CD14-positive monocyte (primary cell): ENCODE measurements around the gene KMT2E. TPM values are rescaled to one million over a fixed set of nuclear protein-coding genes. Genes with fewer than 3 reads are reported as not detected.

ENCODE experiments used
- DNase-seq, 3 donors: peaks; one replicate each; pipeline ENCODE4 v3.0.0-alpha.2; 2011 to 2022
- H2AFZ ChIP-seq: 2 replicates; pipeline ENCODE4 v1.6.0; 2012; ENCODE audit warnings: mild to moderate bottlenecking, low read depth, low read length, inconsistent platforms; ENCODE audit not compliant: insufficient read depth, poor library complexity, severe bottlenecking
- H3K27ac ChIP-seq, 2 donors: 1 replicate in 1 of 2; 2 replicates in 1 of 2; pipeline ENCODE4 v1.5.1; 2012 to 2013; ENCODE audit warnings: low read length in 2 of 2, control low read depth in 1 of 2, inconsistent platforms in 1 of 2, low read depth in 1 of 2, mild to moderate bottlenecking in 1 of 2
- H3K27me3 ChIP-seq, 2 donors: one replicate each; pipeline versions ENCODE4 v1.6.0 to v1.6.1; 2011 to 2013; ENCODE audit warnings: low read length in 2 of 2; ENCODE audit not compliant: control insufficient read depth in 2 of 2, insufficient read depth in 2 of 2
- H3K36me3 ChIP-seq, 2 donors: replicated peaks in 1 of 2; 1 replicate in 1 of 2; 2 replicates in 1 of 2; pipeline versions ENCODE4 v1.5.1 to v1.6.1; 2012 to 2013; ENCODE audit warnings: low read length in 2 of 2, control low read depth in 1 of 2, inconsistent platforms in 1 of 2, mild to moderate bottlenecking in 1 of 2; ENCODE audit not compliant: insufficient read depth in 2 of 2, control insufficient read depth in 1 of 2
- H3K4me1 ChIP-seq, 2 donors: 1 replicate in 1 of 2; 2 replicates in 1 of 2; pipeline versions ENCODE4 v1.5.1 to v1.6.1; 2012 to 2013; ENCODE audit warnings: low read length in 2 of 2, control low read depth in 1 of 2, inconsistent platforms in 1 of 2, mild to moderate bottlenecking in 1 of 2, moderate library complexity in 1 of 2; ENCODE audit not compliant: insufficient read depth in 2 of 2, control insufficient read depth in 1 of 2
- H3K4me2 ChIP-seq: replicated peaks from 2 replicates; pipeline ENCODE3; 2012; ENCODE audit warnings: low read length, moderate library complexity, mild to moderate bottlenecking; ENCODE audit not compliant: poor library complexity, severe bottlenecking; ENCODE audit errors: extremely low read depth
- H3K4me3 ChIP-seq, 3 experiments: fragments of 200-600 bp in 1 of 3; sonication (generic) in 1 of 3; replicated peaks in 1 of 3; 1 replicate in 2 of 3; 2 replicates in 1 of 3; pipeline ENCODE4 v1.5.1; 2011 to 2013; ENCODE audit warnings: low read length in 3 of 3, mild to moderate bottlenecking in 3 of 3, control low read depth in 2 of 3, low read depth in 2 of 3, inconsistent platforms in 1 of 3, moderate library complexity in 1 of 3
- H3K79me2 ChIP-seq: 2 replicates; pipeline ENCODE4 v1.6.0; 2012; ENCODE audit warnings: mild to moderate bottlenecking, control low read depth, inconsistent platforms, low read length, moderate library complexity; ENCODE audit not compliant: insufficient read depth
- H3K9ac ChIP-seq: 2 replicates; pipeline ENCODE4 v1.6.0; 2017; ENCODE audit warnings: low read length, mild to moderate bottlenecking; ENCODE audit not compliant: insufficient read depth, poor library complexity, severe bottlenecking
- H3K9me3 ChIP-seq, 2 donors: replicated peaks in 1 of 2; 1 replicate in 1 of 2; 2 replicates in 1 of 2; pipeline versions ENCODE4 v1.5.1 to v1.6.1; 2012 to 2013; ENCODE audit warnings: low read length in 2 of 2, control low read depth in 1 of 2; ENCODE audit not compliant: control insufficient read depth in 1 of 2, insufficient read depth in 1 of 2
- H4K20me1 ChIP-seq: 2 replicates; pipeline ENCODE4 v1.6.0; 2012; ENCODE audit warnings: mild to moderate bottlenecking, low read length, control low read depth, moderate library complexity; ENCODE audit not compliant: insufficient read depth
- H3K27ac Mint-ChIP-seq, 7 donors: one replicate each; pipeline ENCODE4 v1.8.0; 2020; ENCODE audit warnings: mild to moderate bottlenecking in 7 of 7, mixed read lengths in 7 of 7, moderate library complexity in 6 of 7, inconsistent platforms in 2 of 7
- H3K27me3 Mint-ChIP-seq, 3 donors: one replicate each; pipeline ENCODE4 v1.8.0; 2021 to 2022; ENCODE audit warnings: low read depth in 3 of 3, mild to moderate bottlenecking in 3 of 3, mixed read lengths in 3 of 3, moderate library complexity in 3 of 3, inconsistent platforms in 1 of 3
- H3K36me3 Mint-ChIP-seq, 2 donors: one replicate each; pipeline ENCODE4 v1.8.0; 2020; ENCODE audit warnings: mixed read lengths in 2 of 2, inconsistent platforms in 1 of 2, mild to moderate bottlenecking in 1 of 2
- H3K4me1 Mint-ChIP-seq: one replicate; pipeline ENCODE4 v1.8.0; 2020; ENCODE audit warnings: mild to moderate bottlenecking, mixed read lengths
- H3K4me3 Mint-ChIP-seq, 2 donors: one replicate each; pipeline ENCODE4 v1.8.0; 2020; ENCODE audit warnings: mild to moderate bottlenecking in 2 of 2, mixed read lengths in 2 of 2, moderate library complexity in 1 of 2
- H3K9me3 Mint-ChIP-seq, 7 donors: one replicate each; pipeline ENCODE4 v1.8.0; 2020 to 2022; ENCODE audit warnings: mixed read lengths in 7 of 7, mild to moderate bottlenecking in 6 of 7, moderate library complexity in 6 of 7, inconsistent platforms in 2 of 7
- WGBS: methylation state at CpG from one replicate; pipeline ENCODE4 v1.1.5; 2013; ENCODE audit warnings: missing lambda C conversion rate; ENCODE audit not compliant: insufficient coverage; 5-methylcytosine and 5-hydroxymethylcytosine counted together
- intact Hi-C, 2 donors: fragments of 100-400 bp; cut with micrococcal nuclease; formaldehyde crosslinking; loops; one replicate each; pipeline versions ENCODE4 v1.15.0 to v1.15.1; 2023
- polyA plus RNA-seq, 3 donors: library from polyadenylated mRNA; depleted of rRNA in 1 of 3; unstranded in 2 of 3; stranded (reverse) in 1 of 3; fragments of 300-500 nt in 2 of 3; fragments of >200 nt in 1 of 3; fragmentation: Illumina TruSeq in 2 of 3; gene quantifications; 1 replicate in 2 of 3; 2 replicates in 1 of 3; pipeline ENCODE4 v1.2.3, GENCODE V29; 2012 to 2021
- TF ChIP-seq, protein P1 (sequence below): fragments of 200-600 bp; IDR thresholded peaks from one replicate; pipeline ENCODE4 v1.8.0; 2022; ENCODE audit warnings: antibody characterized with exemption, mild to moderate bottlenecking

Gene KMT2E
- polyA plus RNA-seq, 3 donors = 21.5 to 58.0 (median 33.1) TPM

DNA sequence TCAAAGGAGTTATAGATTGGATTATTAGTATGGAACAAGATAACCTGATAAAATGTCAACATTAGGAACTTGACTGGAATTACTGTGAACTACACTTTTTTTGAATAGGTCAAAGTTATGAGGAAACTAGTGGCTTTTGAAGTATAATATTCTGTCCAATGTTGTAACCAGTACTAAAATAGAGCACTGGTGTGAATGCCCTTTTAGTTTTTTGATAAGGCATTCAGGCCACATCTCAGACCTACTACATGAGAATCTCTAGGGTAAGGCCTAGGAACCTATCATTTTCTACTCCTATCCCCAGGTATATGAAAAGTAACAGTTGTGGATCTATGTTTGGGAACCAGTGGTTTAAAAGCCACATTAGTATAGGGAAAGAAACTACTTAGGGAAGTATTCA lies 16.4 kb downstream of the KMT2E start:
- DNase-seq = no peak
- peaks cover 0 to 3% (median 0%) of the 10 kb centered on the region in 7 donors for H3K9me3 Mint-ChIP-seq
- H3K4me3 Mint-ChIP-seq = no peak overlapping the region
- H3K4me1 Mint-ChIP-seq = peaks cover 50% of the 10 kb centered on the region
- no peak overlapping the region for H3K9ac ChIP-seq
- H3K27ac Mint-ChIP-seq = no peak overlapping the region
- H2AFZ ChIP-seq = no peak overlapping the region
- TF ChIP-seq, protein P1, sequence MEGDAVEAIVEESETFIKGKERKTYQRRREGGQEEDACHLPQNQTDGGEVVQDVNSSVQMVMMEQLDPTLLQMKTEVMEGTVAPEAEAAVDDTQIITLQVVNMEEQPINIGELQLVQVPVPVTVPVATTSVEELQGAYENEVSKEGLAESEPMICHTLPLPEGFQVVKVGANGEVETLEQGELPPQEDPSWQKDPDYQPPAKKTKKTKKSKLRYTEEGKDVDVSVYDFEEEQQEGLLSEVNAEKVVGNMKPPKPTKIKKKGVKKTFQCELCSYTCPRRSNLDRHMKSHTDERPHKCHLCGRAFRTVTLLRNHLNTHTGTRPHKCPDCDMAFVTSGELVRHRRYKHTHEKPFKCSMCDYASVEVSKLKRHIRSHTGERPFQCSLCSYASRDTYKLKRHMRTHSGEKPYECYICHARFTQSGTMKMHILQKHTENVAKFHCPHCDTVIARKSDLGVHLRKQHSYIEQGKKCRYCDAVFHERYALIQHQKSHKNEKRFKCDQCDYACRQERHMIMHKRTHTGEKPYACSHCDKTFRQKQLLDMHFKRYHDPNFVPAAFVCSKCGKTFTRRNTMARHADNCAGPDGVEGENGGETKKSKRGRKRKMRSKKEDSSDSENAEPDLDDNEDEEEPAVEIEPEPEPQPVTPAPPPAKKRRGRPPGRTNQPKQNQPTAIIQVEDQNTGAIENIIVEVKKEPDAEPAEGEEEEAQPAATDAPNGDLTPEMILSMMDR = no peak
- peak overlapping the region in 1 of 2 donors; percentile 40 for H3K27ac ChIP-seq
- no peak overlapping the region for H3K4me3 ChIP-seq
- H3K27me3 Mint-ChIP-seq = no peaks in the 10 kb centered on the region
- H3K36me3 ChIP-seq = no peaks in the 10 kb centered on the region
- H3K79me2 ChIP-seq = peaks cover 100% of the 10 kb centered on the region
- H3K9me3 ChIP-seq = no peaks in the 10 kb centered on the region
- intact Hi-C loops = no loop called here
- H4K20me1 ChIP-seq = peaks cover 100% of the 10 kb centered on the region
- peaks cover 0 to 9% of the 10 kb centered on the region in 2 donors for H3K36me3 Mint-ChIP-seq
- H3K4me1 ChIP-seq = peaks cover 17 to 45% of the 10 kb centered on the region in 2 donors
- H3K4me2 ChIP-seq = no peak overlapping the region
- no peaks in the 10 kb centered on the region for H3K27me3 ChIP-seq

DNA sequence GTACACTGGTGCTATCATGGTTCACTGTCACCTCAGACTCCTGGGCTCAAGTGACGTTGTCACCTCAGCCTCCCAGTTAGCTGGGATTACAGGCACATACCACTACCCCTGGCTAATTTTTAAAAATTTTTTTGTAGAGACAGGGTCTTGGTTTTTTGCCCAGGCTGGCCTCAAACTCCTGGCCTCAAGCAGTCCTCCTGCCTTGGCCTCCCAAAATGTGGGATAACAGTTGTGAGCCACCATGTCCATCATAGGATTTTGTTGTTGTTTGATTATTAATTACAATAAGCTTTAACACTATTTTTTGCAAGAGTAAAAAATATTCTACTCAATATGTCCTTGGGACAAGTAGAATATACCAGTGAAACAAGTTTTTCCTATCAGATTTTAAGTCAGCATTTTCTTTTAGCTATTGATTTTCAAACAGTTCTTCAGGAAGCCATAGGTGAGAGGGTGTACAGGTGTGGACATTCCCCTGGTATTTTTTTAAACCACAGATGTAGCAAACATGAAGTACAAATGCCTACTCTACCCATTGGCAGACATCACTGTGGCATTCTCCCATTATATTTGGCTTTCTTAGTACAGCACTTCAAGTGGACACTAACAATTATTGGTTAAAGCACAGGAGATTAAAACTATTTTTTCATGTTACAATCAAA lies 18.7 kb downstream of the KMT2E start:
- no peaks in the 10 kb centered on the region for H3K27me3 ChIP-seq
- peaks cover 0 to 3% (median 0%) of the 10 kb centered on the region in 7 donors for H3K9me3 Mint-ChIP-seq
- no peak overlapping the region for H3K9ac ChIP-seq
- no peaks in the 10 kb centered on the region for H3K27me3 Mint-ChIP-seq
- WGBS = no CpG with 5 or more reads among the region's 1 CpG
- no peaks in the 10 kb centered on the region for H3K9me3 ChIP-seq
- H2AFZ ChIP-seq = no peak overlapping the region
- TF ChIP-seq, protein P1 = no peak
- peaks cover 43% of the 10 kb centered on the region for H3K4me1 Mint-ChIP-seq
- no peak overlapping the region for H3K27ac Mint-ChIP-seq
- H4K20me1 ChIP-seq = peaks cover 100% of the 10 kb centered on the region
- H3K36me3 Mint-ChIP-seq = peaks cover 0 to 14% of the 10 kb centered on the region in 2 donors
- peaks cover 13 to 28% of the 10 kb centered on the region in 2 donors for H3K4me1 ChIP-seq
- peaks cover 100% of the 10 kb centered on the region for H3K79me2 ChIP-seq
- no peak overlapping the region for H3K4me2 ChIP-seq
- H3K4me3 Mint-ChIP-seq = no peak overlapping the region
- no peak for DNase-seq
- no peak overlapping the region for H3K4me3 ChIP-seq
- H3K27ac ChIP-seq = peak overlapping the region in 1 of 2 donors; percentile 42
- H3K36me3 ChIP-seq = no peaks in the 10 kb centered on the region
- intact Hi-C loops = no loop called here
